GM21825 (cell line): ENCODE results near the gene CBARP.

Source experiments
- ATAC-seq: cut with Tn5 transposase; IDR thresholded peaks from one replicate; pipeline ENCODE4 v1.9.1; 2021; ENCODE audit warnings: mild to moderate bottlenecking, moderate library complexity; ENCODE audit not compliant: unreplicated experiment

CBARP gene

GRCh38 chr19:1275976-1276627 is 38.3 kb upstream of the CBARP start:
- ATAC-seq: no peak

GRCh38 chr19:1275260-1275975 is 37.6 kb upstream of the CBARP start, which contains the start of gene FAM174C:
FAM174C (plus strand) TSS chr19:1275530; CDS start chr19:1275550, 20 bp downstream.
- ATAC-seq: peak; percentile 55

GRCh38 chr19:1274852-1275259 is 37.1 kb upstream of the CBARP start:
- no peak for ATAC-seq

- no peak for ATAC-seq
Observed at GRCh38 chr19:1274081-1274851, 36.5 kb upstream of the CBARP start.

- ATAC-seq: no peak
Observed at GRCh38 chr19:1273263-1274041, 35.6 kb upstream of the CBARP start.

GRCh38 chr19:1272423-1273262 is 34.8 kb upstream of the CBARP start:
- ATAC-seq: no peak

GRCh38 chr19:1271528-1272422 is 34.0 kb upstream of the CBARP start:
- no peak for ATAC-seq

- ATAC-seq: no peak
Observed at GRCh38 chr19:1270854-1271527, 33.2 kb upstream of the CBARP start.

GRCh38 chr19:1270213-1270853 is 32.5 kb upstream of the CBARP start:
- ATAC-seq: no peak

- ATAC-seq: peak; percentile 17
Observed at GRCh38 chr19:1269478-1270212, 31.8 kb upstream of the CBARP start.

GRCh38 chr19:1269065-1269477 is 31.3 kb upstream of the CBARP start, which contains the start of gene CIRBP:
CIRBP (plus strand) TSS chr19:1269332; CDS start chr19:1270934, 1,602 bp downstream.
- peak; percentile 55 for ATAC-seq

GRCh38 chr19:1268226-1269064 is 30.6 kb upstream of the CBARP start:
- no peak for ATAC-seq

- no peak for ATAC-seq
Observed at GRCh38 chr19:1267477-1268225, 29.8 kb upstream of the CBARP start.

- ATAC-seq: peak; percentile 12
Observed at GRCh38 chr19:1266916-1267476, 29.2 kb upstream of the CBARP start.
